GM23248 (cell line): ENCODE measurements around the gene WIPF2.

Source experiments
- EZH2 ChIP-seq: fragments of 200-600 bp; sonication (generic); IDR thresholded peaks from 2 replicates; pipeline ENCODE4 v1.6.1; 2018; ENCODE audit warnings: antibody characterized with exemption, mild to moderate bottlenecking; ENCODE audit not compliant: insufficient read depth, poor library complexity, severe bottlenecking
- EZH2phosphoT487 ChIP-seq: fragments of 200-600 bp; sonication (generic); IDR thresholded peaks from 2 replicates; pipeline ENCODE4 v1.6.1; 2018; ENCODE audit warnings: antibody characterized with exemption, moderate library complexity, mild to moderate bottlenecking, low read depth; ENCODE audit not compliant: insufficient read depth

DNA sequence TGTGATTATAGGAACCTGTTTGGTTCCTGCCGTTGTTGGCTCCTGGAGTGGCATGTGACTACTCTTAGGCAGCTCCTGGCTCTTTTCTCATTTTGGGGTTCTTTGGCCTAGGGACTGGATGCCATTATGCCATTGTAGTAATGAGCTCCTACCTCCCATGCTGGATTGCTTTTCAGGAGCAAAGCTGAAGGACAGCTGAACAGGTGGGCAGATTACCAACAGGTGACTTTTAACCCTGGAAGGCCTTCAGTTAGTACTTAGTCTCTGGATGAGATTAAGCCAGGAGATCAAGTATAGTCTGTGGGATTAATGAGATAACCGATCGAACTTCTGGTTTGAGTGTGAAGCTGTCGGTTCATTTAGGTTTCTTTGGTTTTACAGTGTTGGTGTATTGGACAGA, 25.2 kb downstream of the WIPF2 start:
- no peak for TF ChIP-seq EZH2
- no peak for TF ChIP-seq EZH2phosphoT487
